Subcutaneous adipose tissue (tissue), 4 donors: ENCODE measurements around the gene FNIP1. TPM values are rescaled to one million over a fixed set of nuclear protein-coding genes. Genes with fewer than 3 reads are reported as not detected.

ENCODE experiments used
- CTCF ChIP-seq: fragments of 450-650 bp; IDR thresholded peaks from one replicate; pipeline ENCODE4 v1.5.1; 2016; ENCODE audit warnings: low read depth, mild to moderate bottlenecking, control low read depth, antibody characterized with exemption, moderate library complexity
- total RNA-seq, 4 donors: library from RNA; depleted of rRNA; stranded (reverse); fragments of >200 nt; gene quantifications; one replicate each; pipeline ENCODE4 v1.1.0, GENCODE V29; 2016

Gene FNIP1
- total RNA-seq, 4 donors from 2014 or later = 47.3 to 90.8 (median 73.8) TPM

DNA sequence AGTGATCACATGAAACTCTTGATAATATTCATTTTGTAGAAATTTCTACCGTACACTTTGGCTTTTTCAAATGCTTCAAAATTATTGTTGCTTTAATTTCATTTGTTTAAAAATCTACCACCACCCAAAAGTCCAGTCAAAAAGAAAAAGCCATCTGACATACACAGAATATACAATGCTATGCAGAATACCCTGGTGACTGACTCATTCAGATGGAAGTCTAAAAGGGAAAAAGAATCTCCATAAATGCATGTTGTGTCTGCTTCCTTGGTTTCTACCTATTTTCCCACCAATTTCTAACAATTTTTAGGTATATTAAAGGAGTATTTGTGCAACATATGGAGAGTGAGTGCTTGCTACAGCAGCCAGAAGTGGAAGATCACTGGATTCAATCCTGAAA, 152.4 kb downstream of the FNIP1 start:
- no peak for TF ChIP-seq CTCF

- TF ChIP-seq CTCF = no peak
These were observed 155.3 kb downstream of the FNIP1 start for GRCh38 chr5:131641494-131641893.

DNA sequence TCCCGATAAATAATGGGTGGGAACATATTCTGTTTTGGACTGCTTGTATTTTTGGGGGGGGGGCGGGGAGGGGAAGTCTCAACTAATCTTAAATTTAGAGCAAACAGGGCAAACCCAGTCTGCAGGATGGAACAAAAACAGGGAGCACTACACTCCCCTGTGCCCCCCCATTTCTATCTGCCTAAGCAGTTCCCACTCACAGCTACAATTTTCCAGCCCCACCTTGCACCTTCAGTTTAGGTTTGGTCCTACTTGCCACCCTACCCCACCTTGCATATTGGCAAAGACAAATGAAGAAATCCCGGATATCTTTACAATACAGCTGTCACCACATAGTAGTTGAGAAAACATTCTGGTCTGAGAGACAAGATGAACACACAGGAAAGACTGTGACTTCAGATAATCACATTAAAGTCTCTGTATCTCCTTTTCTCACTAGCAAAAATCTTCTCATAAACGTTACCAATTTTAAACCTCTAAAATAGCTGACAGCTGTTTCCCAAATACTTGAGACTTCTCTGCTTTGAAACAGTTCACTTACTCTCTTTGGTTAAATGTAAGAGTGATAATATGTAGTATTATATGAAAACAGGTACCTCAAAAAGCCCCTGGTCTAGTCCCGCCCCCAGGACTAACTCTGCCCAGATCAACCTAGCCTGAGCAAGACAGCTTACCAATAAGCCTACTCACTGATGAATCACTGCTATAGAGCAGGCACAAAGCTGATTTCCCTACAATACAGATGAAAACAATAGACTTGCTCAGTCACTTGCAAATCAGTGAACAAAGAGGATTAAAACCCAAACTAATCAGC, 156.6 kb downstream of the FNIP1 start:
- TF ChIP-seq CTCF = no peak

- TF ChIP-seq CTCF = no peak
These were observed 157.7 kb downstream of the FNIP1 start for GRCh38 chr5:131639148-131639547.

- TF ChIP-seq CTCF = no peak
These were observed 159.1 kb downstream of the FNIP1 start for GRCh38 chr5:131637694-131638093.

- no peak for TF ChIP-seq CTCF
These were observed 160.9 kb downstream of the FNIP1 start for GRCh38 chr5:131635684-131636572.

DNA sequence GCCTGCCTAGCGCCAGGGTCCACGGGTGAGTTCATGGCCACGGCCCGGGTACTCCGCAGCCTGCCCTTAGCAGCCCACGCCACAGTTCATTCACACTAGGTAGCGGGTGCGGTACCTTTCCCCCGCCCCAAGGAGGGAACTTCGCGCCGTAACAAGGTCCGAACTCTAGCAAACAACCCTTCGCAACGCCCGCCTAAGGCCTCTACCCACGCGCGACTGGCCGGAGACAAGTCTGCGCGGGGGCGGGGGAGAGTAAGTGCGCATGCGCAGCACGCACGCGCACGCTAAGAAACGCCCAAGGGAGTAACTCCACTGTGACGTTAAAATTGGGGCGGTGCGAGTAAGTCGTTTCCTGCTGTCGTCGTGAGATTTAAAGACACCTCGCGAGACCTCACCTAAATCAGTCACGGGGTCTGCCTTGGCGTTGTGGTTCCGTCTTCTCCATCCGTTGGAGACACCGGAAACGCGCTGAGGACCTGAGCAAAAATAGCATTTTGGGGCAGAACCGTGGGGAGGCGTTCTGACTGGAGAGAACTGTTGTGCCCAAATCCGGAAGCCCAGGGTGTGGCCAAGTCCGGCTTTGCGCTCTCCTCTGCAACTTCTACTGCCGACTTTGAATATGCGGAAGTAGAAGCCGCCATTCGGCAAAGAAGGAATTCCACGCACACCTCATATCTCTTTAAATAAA, 161.7 kb downstream of the FNIP1 start, which contains the start of gene RAPGEF6:
RAPGEF6 (minus strand) TSS at position 234 of the 688 bp plus-strand sequence; CDS start at position 35, 199 bp downstream.
- no peak for TF ChIP-seq CTCF
